Activated CD8-positive, alpha-beta memory T cell treated with anti-CD3 and anti-CD28 coated beads, Interleukin-2, amount 10 ng/mL, durations not matched to agents 7 days and 5 days (primary cell): ENCODE data around the gene CDY1B. TPM values are rescaled to one million over a fixed set of nuclear protein-coding genes. Genes with fewer than 3 reads are reported as not detected.
"Not testable (repeated sequence)": the region's sequence is repeated elsewhere in the genome, so short reads cannot be mapped to it uniquely, and the experiment has no call there.

Experiments used
- ATAC-seq: fragments of 150-1000 bp; cut with Tn5 transposase; one replicate; pipeline ENCODE4 v1.10.0; 2021; ENCODE audit warnings: moderate library complexity
- CTCF ChIA-PET: fragments of 350-600 bp; sonication (Branson Sonifier 250); formaldehyde crosslinking; loops from one replicate; lab custom pipeline; 2021; ENCODE audit warnings: antibody characterized with exemption; lab: Charles Lee
- DNase-seq: peaks from one replicate; pipeline ENCODE4 v3.0.0-alpha.2; 2020
- H3K27ac Mint-ChIP-seq: one replicate; pipeline ENCODE4 v1.8.0; 2021; ENCODE audit warnings: mild to moderate bottlenecking, mixed read lengths
- H3K27me3 Mint-ChIP-seq: one replicate; pipeline ENCODE4 v1.8.0; 2021; ENCODE audit warnings: mixed read lengths
- H3K36me3 Mint-ChIP-seq: one replicate; pipeline ENCODE4 v1.8.0; 2021; ENCODE audit warnings: mild to moderate bottlenecking, mixed read lengths
- H3K4me1 Mint-ChIP-seq: one replicate; pipeline ENCODE4 v1.8.0; 2021; ENCODE audit warnings: mixed read lengths
- H3K4me3 Mint-ChIP-seq: one replicate; pipeline ENCODE4 v1.8.0; 2021; ENCODE audit warnings: mild to moderate bottlenecking, moderate library complexity, mixed read lengths
- H3K9me3 Mint-ChIP-seq: one replicate; pipeline ENCODE4 v1.8.0; 2022; ENCODE audit warnings: low read depth, mixed read lengths
- total RNA-seq, 2 experiments: library from RNA; stranded (reverse); gene quantifications; one replicate each; pipeline ENCODE4 v1.2.3, GENCODE V29; 2021

CDY1B gene
- total RNA-seq, result not detected

GRCh38 chrY:24047919-24048318 is at the start of gene CDY1B:
Gene CDY1B, minus strand, starts transcription at chrY:24048019. Its CDS starts 331 bp downstream, at chrY:24047688.
- DNase-seq, H3K27ac Mint-ChIP-seq: not testable (repeated sequence)

DNA sequence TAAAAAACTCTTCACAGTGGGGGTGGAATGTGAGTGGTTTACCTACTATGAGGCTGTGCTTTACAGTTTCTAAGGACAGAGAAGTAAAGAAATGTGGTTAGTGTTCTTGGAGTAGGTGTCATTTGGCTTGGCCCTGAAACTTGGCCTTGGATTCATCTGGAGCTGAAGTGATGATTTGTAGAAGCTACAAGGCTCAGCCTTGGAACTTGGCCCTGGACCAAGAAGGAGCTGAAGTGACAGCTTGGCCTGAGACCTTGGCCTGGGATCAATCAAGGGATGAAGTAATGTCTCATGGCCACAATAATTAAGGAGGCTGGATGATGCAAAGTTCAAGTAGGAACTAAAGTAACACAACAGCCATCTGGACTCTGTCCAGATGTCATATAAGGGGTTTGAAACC is 1.7 kb upstream of the CDY1B start:
- CTCF ChIA-PET, H3K4me1 Mint-ChIP-seq, ATAC-seq, H3K9me3 Mint-ChIP-seq, H3K27ac Mint-ChIP-seq, H3K27me3 Mint-ChIP-seq, H3K4me3 Mint-ChIP-seq, DNase-seq, H3K36me3 Mint-ChIP-seq: not testable (repeated sequence)

More at GRCh38 chrY:24047919-24048318, at the start of gene CDY1B:
- CTCF ChIA-PET, H3K4me1 Mint-ChIP-seq, H3K9me3 Mint-ChIP-seq, ATAC-seq, H3K27me3 Mint-ChIP-seq, H3K4me3 Mint-ChIP-seq, H3K36me3 Mint-ChIP-seq: not testable (repeated sequence)

GRCh38 chrY:24043209-24043608 is 4.6 kb downstream of the CDY1B start:
- H3K4me1 Mint-ChIP-seq, H3K9me3 Mint-ChIP-seq, CTCF ChIA-PET, H3K4me3 Mint-ChIP-seq, H3K36me3 Mint-ChIP-seq, DNase-seq, H3K27me3 Mint-ChIP-seq, ATAC-seq, H3K27ac Mint-ChIP-seq: not testable (repeated sequence)

DNA sequence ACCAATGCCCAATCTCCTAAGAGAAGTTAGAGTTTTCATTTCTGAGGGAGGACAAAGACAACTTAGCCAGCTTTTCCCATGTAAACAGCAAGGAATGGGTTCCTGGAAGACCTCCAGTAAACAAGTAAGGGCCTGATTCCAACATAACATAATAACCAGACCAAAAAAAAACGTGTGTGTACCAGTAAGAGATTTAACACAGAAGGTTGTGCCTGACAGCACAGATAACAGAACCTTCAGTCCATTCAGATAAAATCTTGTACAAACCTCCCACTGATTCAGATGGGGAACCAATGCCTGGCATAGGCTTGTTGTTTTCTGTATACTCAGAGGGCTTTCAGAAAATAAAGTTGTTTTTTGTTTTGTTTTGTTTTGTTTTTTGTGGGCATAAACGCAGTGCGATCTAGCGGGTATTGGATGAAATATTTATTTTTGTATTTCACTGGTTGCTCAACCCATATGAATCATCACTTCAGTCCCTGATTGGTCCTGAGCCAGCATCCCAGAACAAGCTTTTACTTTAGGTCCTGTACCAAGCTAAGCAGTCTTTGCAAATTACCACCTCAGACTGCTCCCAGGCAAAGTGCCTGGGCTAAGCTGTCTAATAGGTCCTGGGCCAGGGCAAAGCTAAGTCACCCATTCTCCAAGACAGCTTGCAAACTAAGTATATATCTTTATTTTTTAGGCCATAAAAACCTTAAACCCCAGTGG is 8.7 kb downstream of the CDY1B start:
- H3K27ac Mint-ChIP-seq, H3K27me3 Mint-ChIP-seq, CTCF ChIA-PET, H3K4me3 Mint-ChIP-seq, H3K36me3 Mint-ChIP-seq, H3K9me3 Mint-ChIP-seq, ATAC-seq, DNase-seq, H3K4me1 Mint-ChIP-seq: not testable (repeated sequence)

DNA sequence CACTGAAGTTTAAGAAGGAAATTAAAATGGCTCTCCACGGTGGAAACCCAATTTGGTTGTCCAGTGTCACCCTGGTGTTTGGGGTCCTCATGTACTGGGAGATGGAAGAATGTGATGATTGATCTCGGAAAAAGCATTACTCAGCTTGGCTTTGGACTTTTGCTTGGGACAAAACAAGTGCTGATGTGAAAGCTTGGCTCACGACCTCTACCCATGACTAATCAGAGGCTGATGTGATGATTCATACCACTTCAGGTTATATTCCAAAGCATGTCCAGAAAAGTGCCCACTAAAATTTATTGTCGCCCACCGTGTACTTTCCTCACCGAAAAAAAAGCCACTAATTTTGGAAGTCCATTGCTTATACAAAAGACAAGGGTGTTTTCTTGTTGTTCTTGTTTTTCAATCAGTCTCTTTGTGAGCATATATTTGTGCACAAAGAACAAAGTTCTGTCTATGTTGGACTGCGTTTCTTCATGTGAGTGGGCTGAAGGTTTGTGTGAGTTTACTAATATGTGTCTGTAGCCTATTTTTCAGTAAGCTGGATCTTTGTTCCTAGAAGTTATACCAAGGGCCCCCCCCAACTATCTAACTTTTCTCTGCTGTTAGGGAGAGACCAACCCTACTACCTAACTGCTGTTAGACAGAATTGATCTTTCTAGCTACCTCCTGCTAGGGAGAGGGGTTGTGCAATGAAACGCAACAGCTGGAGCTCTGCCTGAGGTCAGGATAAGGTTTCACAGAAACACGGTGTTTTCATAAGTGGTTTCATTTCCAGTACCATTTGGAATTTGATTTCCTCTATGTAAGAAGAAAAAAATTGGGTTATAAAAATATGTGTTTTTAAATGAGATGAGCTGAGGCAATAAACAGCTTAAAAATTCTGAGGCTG is 21.4 kb downstream of the CDY1B start:
- H3K27ac Mint-ChIP-seq, H3K4me1 Mint-ChIP-seq, CTCF ChIA-PET, H3K9me3 Mint-ChIP-seq, ATAC-seq, H3K27me3 Mint-ChIP-seq, H3K36me3 Mint-ChIP-seq, H3K4me3 Mint-ChIP-seq, DNase-seq: not testable (repeated sequence)
